ENCODE measurements around the gene IRGQ.

IRGQ gene

DNA sequence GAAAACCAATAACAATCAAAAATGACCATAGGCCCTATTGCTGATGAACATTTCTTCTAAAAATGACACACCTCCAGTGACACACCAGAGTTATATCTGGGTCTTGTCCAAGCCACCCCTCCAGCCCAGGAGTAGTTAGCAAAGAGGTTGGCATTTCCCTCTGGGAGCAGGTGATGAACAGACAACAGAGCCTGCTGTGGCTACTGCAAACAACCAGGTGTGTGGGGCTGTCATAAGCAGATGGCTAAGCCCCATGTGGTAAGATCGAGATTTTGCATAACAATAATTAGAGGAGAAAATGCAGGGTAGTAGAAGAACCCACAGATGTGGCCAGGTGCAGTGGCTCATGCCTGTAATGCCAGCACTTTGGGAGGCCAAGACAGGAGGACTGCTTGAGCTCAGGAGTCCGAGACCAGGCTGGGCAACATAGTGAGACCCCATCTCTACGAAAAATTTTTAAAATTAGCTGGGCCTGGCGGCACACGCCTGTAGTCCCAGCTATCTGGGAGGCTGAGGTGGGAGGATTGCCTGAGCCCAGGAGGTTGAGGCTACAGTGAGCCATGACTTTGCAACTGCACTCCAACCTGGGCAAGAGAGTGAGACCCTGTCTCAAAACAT lies 25.7 kb downstream of the IRGQ start:
- TF ChIP-seq, protein P1, sequence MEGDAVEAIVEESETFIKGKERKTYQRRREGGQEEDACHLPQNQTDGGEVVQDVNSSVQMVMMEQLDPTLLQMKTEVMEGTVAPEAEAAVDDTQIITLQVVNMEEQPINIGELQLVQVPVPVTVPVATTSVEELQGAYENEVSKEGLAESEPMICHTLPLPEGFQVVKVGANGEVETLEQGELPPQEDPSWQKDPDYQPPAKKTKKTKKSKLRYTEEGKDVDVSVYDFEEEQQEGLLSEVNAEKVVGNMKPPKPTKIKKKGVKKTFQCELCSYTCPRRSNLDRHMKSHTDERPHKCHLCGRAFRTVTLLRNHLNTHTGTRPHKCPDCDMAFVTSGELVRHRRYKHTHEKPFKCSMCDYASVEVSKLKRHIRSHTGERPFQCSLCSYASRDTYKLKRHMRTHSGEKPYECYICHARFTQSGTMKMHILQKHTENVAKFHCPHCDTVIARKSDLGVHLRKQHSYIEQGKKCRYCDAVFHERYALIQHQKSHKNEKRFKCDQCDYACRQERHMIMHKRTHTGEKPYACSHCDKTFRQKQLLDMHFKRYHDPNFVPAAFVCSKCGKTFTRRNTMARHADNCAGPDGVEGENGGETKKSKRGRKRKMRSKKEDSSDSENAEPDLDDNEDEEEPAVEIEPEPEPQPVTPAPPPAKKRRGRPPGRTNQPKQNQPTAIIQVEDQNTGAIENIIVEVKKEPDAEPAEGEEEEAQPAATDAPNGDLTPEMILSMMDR (IDR thresholded peaks at IDR 0.05; ENCODE audit: insufficient read depth, low read depth, low read length, missing control alignments), result no peak
- no peak overlapping the region for H3K4me3 ChIP-seq (ENCODE audit: low read depth, low read length)
- no peak for DNase-seq (ENCODE audit: low read depth)

DNA sequence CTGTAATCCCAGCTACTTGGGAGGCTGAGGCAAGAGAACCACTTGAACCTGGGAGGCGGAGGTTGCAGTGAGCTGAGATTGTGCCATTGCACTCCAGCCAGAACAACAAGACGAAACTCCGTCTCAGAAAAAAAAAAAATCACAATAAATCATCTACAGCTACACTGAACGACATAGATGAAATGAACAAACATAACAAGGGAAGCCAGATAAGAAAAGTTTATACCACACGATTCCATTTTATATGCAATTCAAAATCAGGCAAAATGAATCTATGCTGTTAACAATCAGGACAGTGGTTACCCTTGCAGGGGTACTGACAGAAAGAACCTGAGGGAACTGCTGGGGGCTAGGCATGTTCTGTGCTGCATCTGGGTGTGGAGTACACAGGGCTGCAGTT lies 26.3 kb downstream of the IRGQ start:
- H3K4me3 ChIP-seq (ENCODE audit: low read depth, low read length), result no peak overlapping the region
- TF ChIP-seq, protein P1 (IDR thresholded peaks at IDR 0.05; ENCODE audit: insufficient read depth, low read depth, low read length, missing control alignments), result no peak
- no peak for DNase-seq (ENCODE audit: low read depth)

DNA sequence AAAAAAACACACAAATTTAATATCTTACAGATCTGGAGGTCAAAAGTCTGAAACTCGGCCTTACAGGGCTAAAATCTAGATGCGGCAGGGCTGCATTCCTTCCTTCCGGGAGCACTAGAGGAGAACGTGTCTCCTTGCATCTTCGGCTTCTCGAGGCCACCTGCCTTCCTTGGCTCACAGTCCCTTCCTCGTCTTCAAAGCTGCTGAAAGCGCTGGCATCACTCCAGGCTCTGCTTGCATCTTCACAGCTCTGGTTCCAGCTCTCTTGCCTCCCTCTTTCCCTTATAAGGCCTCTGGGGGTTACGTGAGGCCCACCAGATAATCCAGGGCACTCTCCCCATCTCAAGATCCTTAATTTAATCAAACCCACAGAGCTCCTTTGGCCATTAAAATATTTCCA lies 31.1 kb downstream of the IRGQ start:
- DNase-seq (ENCODE audit: low read depth), result no peak

DNA sequence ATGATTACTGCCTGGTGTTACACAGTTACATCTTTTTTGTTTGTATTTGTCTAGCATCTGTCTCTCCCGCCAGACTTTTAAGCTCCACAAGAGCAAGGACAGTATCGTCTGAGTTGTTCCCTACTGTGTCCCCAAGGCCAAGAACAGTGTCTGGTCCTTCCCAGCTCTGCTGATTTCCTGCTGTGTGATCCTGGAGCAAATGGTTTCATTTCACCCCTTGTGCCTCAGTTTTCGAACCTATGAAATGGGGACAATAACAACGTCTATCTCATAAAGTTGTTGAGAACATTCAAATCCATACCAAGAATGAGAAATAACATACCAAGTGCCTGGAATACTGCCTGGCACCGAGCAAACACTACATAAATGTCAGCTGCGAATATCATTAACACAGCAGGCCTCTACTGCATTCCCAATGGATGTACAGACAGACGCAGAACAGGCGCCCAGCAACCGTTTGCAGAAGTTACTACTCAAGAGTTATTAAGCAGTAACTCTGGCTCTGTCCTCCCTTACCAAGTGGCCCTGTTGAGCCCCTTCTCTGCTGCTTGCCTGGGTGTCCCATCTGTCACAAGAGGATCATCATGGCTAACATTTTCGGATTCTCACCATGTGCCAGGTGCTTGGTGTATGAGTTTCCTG lies 32.0 kb downstream of the IRGQ start:
- no peak overlapping the region for H3K4me3 ChIP-seq (ENCODE audit: low read depth, low read length)
- DNase-seq (ENCODE audit: low read depth), result no peak
- TF ChIP-seq, protein P1 (IDR thresholded peaks at IDR 0.05; ENCODE audit: insufficient read depth, low read depth, low read length, missing control alignments), result no peak

More for the DNA sequence above, 31.1 kb downstream of the IRGQ start:
- H3K4me3 ChIP-seq (ENCODE audit: low read depth, low read length), result no peak overlapping the region
- TF ChIP-seq, protein P1 (IDR thresholded peaks at IDR 0.05; ENCODE audit: insufficient read depth, low read depth, low read length, missing control alignments), result no peak

DNA sequence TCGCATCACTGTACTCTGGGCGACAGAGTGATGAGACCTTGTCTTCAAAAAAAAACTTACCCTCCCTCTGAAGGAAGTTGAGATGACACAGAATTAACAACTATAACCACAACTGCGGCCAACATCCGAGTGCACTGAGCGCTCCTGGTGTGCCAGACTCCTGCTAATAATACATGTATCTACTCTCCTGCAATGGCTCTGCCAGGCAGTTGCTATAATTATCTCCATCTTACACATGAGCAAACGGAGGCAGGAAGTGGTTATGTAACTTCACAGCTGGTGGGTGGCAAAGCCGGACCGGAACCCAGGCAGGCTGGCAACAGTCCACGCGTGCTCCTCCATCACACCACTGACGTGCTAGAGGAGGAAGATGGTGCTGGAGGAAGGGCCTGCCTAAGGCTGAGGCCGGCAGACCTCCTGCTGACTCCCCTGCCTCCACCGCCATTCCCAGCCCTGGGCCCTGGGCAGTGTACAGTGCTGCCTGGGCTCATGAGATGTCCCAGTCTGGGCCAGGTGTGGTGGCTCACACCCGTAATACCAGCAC lies 33.2 kb downstream of the IRGQ start:
- TF ChIP-seq, protein P1 (IDR thresholded peaks at IDR 0.05; ENCODE audit: insufficient read depth, low read depth, low read length, missing control alignments), result no peak
- DNase-seq (ENCODE audit: low read depth), result peak; percentile 82
- H3K4me3 ChIP-seq (ENCODE audit: low read depth, low read length), result no peak overlapping the region

DNA sequence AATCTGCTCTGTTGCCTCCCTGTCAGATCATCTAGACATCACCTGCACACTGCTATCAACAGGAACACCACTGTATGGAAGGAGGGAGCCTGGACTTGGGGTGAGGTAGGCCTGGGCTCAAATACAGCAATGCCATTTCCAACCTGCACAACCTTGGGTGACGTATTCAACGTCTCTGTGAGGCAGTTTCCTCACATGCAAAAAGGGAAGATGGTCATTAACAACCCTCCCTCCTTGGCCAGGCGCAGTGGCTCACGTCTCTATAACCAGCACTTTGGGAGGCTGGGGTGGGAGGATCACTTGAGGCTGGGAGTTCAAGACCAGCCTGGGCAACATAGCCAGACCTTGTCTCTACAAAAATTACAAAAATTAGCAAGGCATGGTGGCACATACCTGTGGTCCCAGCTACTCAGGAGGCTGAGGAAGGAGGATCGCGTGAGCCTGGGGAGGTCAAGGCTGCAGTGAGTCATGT lies 33.7 kb downstream of the IRGQ start:
- H3K4me3 ChIP-seq (ENCODE audit: low read depth, low read length), result no peak overlapping the region
- no peak for DNase-seq (ENCODE audit: low read depth)
- TF ChIP-seq, protein P1 (IDR thresholded peaks at IDR 0.05; ENCODE audit: insufficient read depth, low read depth, low read length, missing control alignments), result no peak

Data from GM12865 (cell line).